Colonic mucosa (tissue), 4 donors: ENCODE measurements around the gene DERA. TPM values are rescaled to one million over a fixed set of nuclear protein-coding genes. Genes with fewer than 3 reads are reported as not detected.

Experiments used
- DNase-seq: peaks from one replicate; pipeline ENCODE4 v3.0.0-alpha.2; 2020
- H3K27ac ChIP-seq: fragments of 200-600 bp; one replicate; pipeline ENCODE4 v1.8.0; 2021
- H3K27me3 ChIP-seq: fragments of 200-600 bp; one replicate; pipeline ENCODE4 v1.8.0; 2021
- H3K36me3 ChIP-seq: fragments of 200-600 bp; one replicate; pipeline ENCODE4 v1.8.0; 2021
- H3K4me1 ChIP-seq: fragments of 200-600 bp; one replicate; pipeline ENCODE4 v1.8.0; 2021; ENCODE audit warnings: mild to moderate bottlenecking
- H3K4me3 ChIP-seq: fragments of 200-600 bp; one replicate; pipeline ENCODE4 v1.8.0; 2021
- H3K9ac ChIP-seq, 2 donors: one replicate each; pipeline ENCODE4 v1.7.0; 2013; ENCODE audit warnings: control low read depth in 2 of 2, low read depth in 2 of 2, low read length in 2 of 2
- H3K9me3 ChIP-seq: fragments of 200-600 bp; one replicate; pipeline ENCODE4 v1.8.0; 2021
- CTCF ChIP-seq: fragments of 200-600 bp; IDR thresholded peaks from one replicate; pipeline ENCODE4 v1.8.0; 2022; ENCODE audit warnings: antibody characterized with exemption, mild to moderate bottlenecking
- intact Hi-C: fragments of 100-400 bp; cut with DNase I; formaldehyde crosslinking; loops from one replicate; pipeline ENCODE4 v1.14.1; 2022
- total RNA-seq, 2 donors: library from RNA; stranded (reverse); fragmentation: NEBNext Ultra II Directional in 1 of 2; extraction: Animal tissue kit (Norgen Biotek cat#: 25700) in 1 of 2; gene quantifications; one replicate each; pipeline ENCODE4 v1.2.1, GENCODE V29; 2021
- donor health status: healthy.
- donor health status: DM: no; HTN: no; CAD: no.
- donor health status: DM: no; HTN: no; CAD: no.

Gene DERA
- total RNA-seq, 2 donors from 2014 or later = 44.0 to 61.2 TPM

GRCh38 chr12:15996948-15997347 lies 85.8 kb downstream of the DERA start:
- Histone ChIP-seq H3K9ac (no peak overlapping the region), H3K4me1 (peaks cover 5% of the 10 kb centered on the region), H3K27me3 (no peaks in the 10 kb centered on the region), H3K4me3 (no peak overlapping the region), H3K36me3 (no peaks in the 10 kb centered on the region), H3K27ac (no peak overlapping the region), H3K9me3 (no peaks in the 10 kb centered on the region)
- intact Hi-C loops = no loop called here
- DNase-seq = no peak
- no peak for TF ChIP-seq CTCF

GRCh38 chr12:15997910-15998309 lies 86.8 kb downstream of the DERA start:
- Histone ChIP-seq H3K4me1 (peaks cover 5% of the 10 kb centered on the region), H3K9ac (no peak overlapping the region), H3K9me3 (no peaks in the 10 kb centered on the region), H3K36me3 (no peaks in the 10 kb centered on the region), H3K27me3 (no peaks in the 10 kb centered on the region), H3K4me3 (no peak overlapping the region), H3K27ac (no peak overlapping the region)
- DNase-seq = no peak
- no peak for TF ChIP-seq CTCF
- intact Hi-C loops = no loop called here

- Histone ChIP-seq H3K4me1 (no peaks in the 10 kb centered on the region), H3K27me3 (no peaks in the 10 kb centered on the region), H3K9me3 (no peaks in the 10 kb centered on the region), H3K9ac (no peak overlapping the region), H3K27ac (no peak overlapping the region), H3K4me3 (no peak overlapping the region), H3K36me3 (no peaks in the 10 kb centered on the region)
- DNase-seq = no peak
- no peak for TF ChIP-seq CTCF
- intact Hi-C loops = no loop called here
These were observed 91.7 kb downstream of the DERA start for GRCh38 chr12:16002880-16003279.

- no peaks in the 10 kb centered on the region for H3K4me1 ChIP-seq
- H3K27ac ChIP-seq = no peak overlapping the region
- H3K9ac ChIP-seq = no peak overlapping the region
- intact Hi-C loops = no loop called here
- TF ChIP-seq CTCF = no peak
- H3K9me3 ChIP-seq = no peaks in the 10 kb centered on the region
- no peaks in the 10 kb centered on the region for H3K27me3 ChIP-seq
- no peak for DNase-seq
- H3K36me3 ChIP-seq = no peaks in the 10 kb centered on the region
- H3K4me3 ChIP-seq = no peak overlapping the region
These were observed 92.3 kb downstream of the DERA start for GRCh38 chr12:16003460-16003859.

GRCh38 chr12:16006752-16007151 lies 95.6 kb downstream of the DERA start:
- no peak for TF ChIP-seq CTCF
- no peak for DNase-seq
- Histone ChIP-seq H3K27me3 (no peaks in the 10 kb centered on the region), H3K27ac (no peak overlapping the region), H3K4me3 (no peak overlapping the region), H3K9ac (no peak overlapping the region), H3K4me1 (no peaks in the 10 kb centered on the region), H3K36me3 (no peaks in the 10 kb centered on the region), H3K9me3 (no peaks in the 10 kb centered on the region)
- intact Hi-C loops = no loop called here

GRCh38 chr12:16008421-16008824 lies 97.3 kb downstream of the DERA start:
- Histone ChIP-seq H3K4me3 (no peak overlapping the region), H3K9ac (no peak overlapping the region), H3K9me3 (no peaks in the 10 kb centered on the region), H3K4me1 (no peaks in the 10 kb centered on the region), H3K27me3 (no peaks in the 10 kb centered on the region), H3K36me3 (no peaks in the 10 kb centered on the region), H3K27ac (no peak overlapping the region)
- no peak for TF ChIP-seq CTCF
- intact Hi-C loops = no loop called here
- DNase-seq = no peak
